GM12865 (cell line): ENCODE data around the gene DLG5.

Experiments used
- DNase-seq: peaks from one replicate; pipeline ENCODE4 v3.0.0; 2010; ENCODE audit warnings: low read depth
- H3K4me3 ChIP-seq: 2 replicates; pipeline ENCODE4 v1.5.1; 2011; ENCODE audit warnings: mild to moderate bottlenecking, low read depth, low read length, control low read depth
- TF ChIP-seq, protein P1 (sequence below): IDR thresholded peaks from 2 replicates; pipeline ENCODE4 v1.5.1; 2011; ENCODE audit warnings: low read length, control low read depth, low read depth, inconsistent platforms; ENCODE audit not compliant: insufficient read depth; ENCODE audit errors: missing control alignments

The DLG5 gene

GRCh38 chr10:77845451-77845850 is 81.1 kb downstream of the DLG5 start:
- no peak overlapping the region for H3K4me3 ChIP-seq
- no peak for DNase-seq
- TF ChIP-seq, protein P1, sequence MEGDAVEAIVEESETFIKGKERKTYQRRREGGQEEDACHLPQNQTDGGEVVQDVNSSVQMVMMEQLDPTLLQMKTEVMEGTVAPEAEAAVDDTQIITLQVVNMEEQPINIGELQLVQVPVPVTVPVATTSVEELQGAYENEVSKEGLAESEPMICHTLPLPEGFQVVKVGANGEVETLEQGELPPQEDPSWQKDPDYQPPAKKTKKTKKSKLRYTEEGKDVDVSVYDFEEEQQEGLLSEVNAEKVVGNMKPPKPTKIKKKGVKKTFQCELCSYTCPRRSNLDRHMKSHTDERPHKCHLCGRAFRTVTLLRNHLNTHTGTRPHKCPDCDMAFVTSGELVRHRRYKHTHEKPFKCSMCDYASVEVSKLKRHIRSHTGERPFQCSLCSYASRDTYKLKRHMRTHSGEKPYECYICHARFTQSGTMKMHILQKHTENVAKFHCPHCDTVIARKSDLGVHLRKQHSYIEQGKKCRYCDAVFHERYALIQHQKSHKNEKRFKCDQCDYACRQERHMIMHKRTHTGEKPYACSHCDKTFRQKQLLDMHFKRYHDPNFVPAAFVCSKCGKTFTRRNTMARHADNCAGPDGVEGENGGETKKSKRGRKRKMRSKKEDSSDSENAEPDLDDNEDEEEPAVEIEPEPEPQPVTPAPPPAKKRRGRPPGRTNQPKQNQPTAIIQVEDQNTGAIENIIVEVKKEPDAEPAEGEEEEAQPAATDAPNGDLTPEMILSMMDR = no peak

DNA sequence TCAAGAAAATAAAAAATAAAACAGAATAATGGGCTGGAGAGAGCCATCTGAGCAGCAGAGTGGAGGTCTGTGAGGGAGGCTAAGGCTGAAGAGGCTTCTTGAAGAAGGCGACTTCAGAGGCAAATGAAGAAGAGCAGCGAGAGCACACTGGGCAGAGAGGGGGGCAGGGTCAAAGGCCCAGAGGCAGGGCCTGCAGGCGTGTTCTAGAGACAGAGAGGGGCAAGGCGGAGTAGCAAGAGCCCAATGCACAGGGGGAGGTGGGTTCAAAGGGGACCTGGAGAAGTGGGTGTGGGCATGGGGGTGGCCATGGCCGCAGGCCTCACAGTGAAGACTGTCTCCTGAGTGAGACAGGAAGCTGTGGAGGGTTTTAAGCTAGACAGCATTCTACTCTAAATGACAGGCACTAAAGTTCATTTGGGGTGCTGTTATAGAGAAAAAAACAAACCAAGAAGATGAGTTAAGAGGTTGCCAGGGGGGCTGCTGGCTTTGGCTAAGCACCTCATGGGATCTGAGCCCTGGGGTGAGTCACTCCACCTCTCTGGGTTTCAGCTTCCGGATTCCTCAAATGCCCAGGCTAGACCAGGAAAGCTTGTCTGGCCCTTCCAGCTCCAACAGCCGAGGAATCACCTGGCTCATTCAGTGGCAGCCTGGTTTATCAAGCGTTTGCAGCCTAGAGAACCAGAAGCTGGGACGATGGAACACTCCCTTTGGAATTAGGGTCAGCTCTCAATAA is 81.7 kb downstream of the DLG5 start:
- TF ChIP-seq, protein P1 = no peak
- H3K4me3 ChIP-seq = no peak overlapping the region
- DNase-seq = no peak

DNA sequence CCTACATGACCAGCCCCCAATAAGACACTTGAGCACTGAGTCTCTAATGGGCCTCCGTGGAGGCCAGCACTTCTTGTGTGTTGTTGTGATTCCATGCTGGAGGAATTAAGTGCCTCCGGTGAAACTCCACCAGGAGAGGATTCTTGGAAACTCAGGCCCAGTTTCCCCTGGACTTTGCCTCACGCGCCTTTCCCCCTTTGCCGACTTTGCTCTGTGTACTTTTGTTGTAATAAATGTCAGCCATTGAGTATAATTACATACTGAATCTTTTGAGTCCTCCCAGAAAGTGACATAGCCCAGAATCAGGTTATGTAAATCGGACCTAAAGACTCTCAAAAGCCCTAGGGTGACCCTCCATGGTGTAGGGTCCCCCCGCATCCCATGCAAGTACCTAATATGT is 82.4 kb downstream of the DLG5 start:
- TF ChIP-seq, protein P1 = no peak
- no peak overlapping the region for H3K4me3 ChIP-seq
- no peak for DNase-seq

GRCh38 chr10:77843264-77843663 is 83.3 kb downstream of the DLG5 start:
- H3K4me3 ChIP-seq = no peak overlapping the region
- TF ChIP-seq, protein P1 = no peak
- no peak for DNase-seq

DNA sequence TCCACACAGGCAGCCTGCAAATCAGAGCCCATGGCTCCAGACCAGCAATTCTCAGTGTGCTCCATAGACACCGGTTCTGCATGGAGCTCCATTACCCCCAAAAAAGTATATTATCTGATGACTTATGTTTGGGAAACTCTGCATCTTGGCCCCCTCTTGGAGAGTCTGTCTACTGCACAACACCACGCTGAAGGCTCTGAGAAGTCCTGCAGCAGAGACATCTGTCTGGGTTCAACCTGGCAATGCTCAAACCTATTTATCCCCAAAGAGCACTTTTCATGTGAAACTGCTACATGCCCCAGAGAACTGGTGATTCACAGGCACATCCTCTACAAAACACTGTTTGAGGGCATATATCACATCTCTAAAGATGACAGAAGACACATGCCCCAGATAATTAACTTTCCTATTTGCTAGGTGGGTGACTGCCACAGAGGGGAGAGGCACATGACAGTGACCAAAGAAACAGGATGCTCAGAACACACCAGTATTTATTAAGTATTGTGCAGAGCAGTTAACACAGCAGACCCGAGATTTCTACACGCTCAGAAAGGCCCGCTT is 83.8 kb downstream of the DLG5 start:
- H3K4me3 ChIP-seq = no peak overlapping the region
- DNase-seq = no peak
- TF ChIP-seq, protein P1 = no peak

GRCh38 chr10:77841711-77842375 is 84.7 kb downstream of the DLG5 start:
- no peak overlapping the region for H3K4me3 ChIP-seq
- TF ChIP-seq, protein P1 = no peak
- DNase-seq = no peak

- TF ChIP-seq, protein P1 = no peak
- H3K4me3 ChIP-seq = no peak overlapping the region
- no peak for DNase-seq
Observed at GRCh38 chr10:77840636-77841035, 85.9 kb downstream of the DLG5 start.
